ENCODE data around the gene UPP1. TPM values are rescaled to one million over a fixed set of nuclear protein-coding genes. Genes with fewer than 3 reads are reported as not detected.

Gene UPP1
- total RNA-seq, 1 donor from 2014 or later: 10.6 TPM

GRCh38 chr7:48045195-48045765 is 43.8 kb upstream of the UPP1 start:
- Mint-ChIP-seq H3K9me3 (ENCODE audit: low read depth) (no peaks in the 10 kb centered on the region), H3K36me3 (ENCODE audit: insufficient read depth) (no peaks in the 10 kb centered on the region), H3K27ac (no peak overlapping the region), H3K4me3 (ENCODE audit: low read depth) (no peak overlapping the region), H3K4me1 (ENCODE audit: low read depth) (no peaks in the 10 kb centered on the region), H3K27me3 (peaks cover 17% of the 10 kb centered on the region)
- TF ChIP-seq CTCF (IDR thresholded peaks at IDR 0.05; ENCODE audit: unreplicated experiment): no peak
- no peak for DNase-seq (ENCODE audit: low spot score, unreplicated experiment)

- Mint-ChIP-seq H3K27me3 (peaks cover 20% of the 10 kb centered on the region), H3K27ac (no peak overlapping the region)
- TF ChIP-seq CTCF (IDR thresholded peaks at IDR 0.05; ENCODE audit: unreplicated experiment): no peak
Observed at GRCh38 chr7:48046458-48046857, 42.6 kb upstream of the UPP1 start.

GRCh38 chr7:48048113-48048512 is 41.0 kb upstream of the UPP1 start:
- Mint-ChIP-seq H3K4me3 (ENCODE audit: low read depth) (no peak overlapping the region), H3K9me3 (ENCODE audit: low read depth) (no peaks in the 10 kb centered on the region), H3K27ac (no peak overlapping the region), H3K36me3 (ENCODE audit: insufficient read depth) (no peaks in the 10 kb centered on the region), H3K4me1 (ENCODE audit: low read depth) (no peaks in the 10 kb centered on the region), H3K27me3 (peaks cover 17% of the 10 kb centered on the region)
- no peak for TF ChIP-seq CTCF (IDR thresholded peaks at IDR 0.05; ENCODE audit: unreplicated experiment)
- DNase-seq (ENCODE audit: low spot score, unreplicated experiment): no peak

More at GRCh38 chr7:48046458-48046857, 42.6 kb upstream of the UPP1 start:
- Mint-ChIP-seq H3K4me3 (ENCODE audit: low read depth) (no peak overlapping the region), H3K4me1 (ENCODE audit: low read depth) (no peaks in the 10 kb centered on the region), H3K9me3 (ENCODE audit: low read depth) (no peaks in the 10 kb centered on the region), H3K36me3 (ENCODE audit: insufficient read depth) (no peaks in the 10 kb centered on the region)
- no peak for DNase-seq (ENCODE audit: low spot score, unreplicated experiment)

GRCh38 chr7:48049850-48050249 is 39.2 kb upstream of the UPP1 start:
- peaks cover 2% of the 10 kb centered on the region for H3K4me1 Mint-ChIP-seq (ENCODE audit: low read depth)
- no peak overlapping the region for H3K27ac Mint-ChIP-seq
- H3K9me3 Mint-ChIP-seq (ENCODE audit: low read depth): no peaks in the 10 kb centered on the region
- H3K4me3 Mint-ChIP-seq (ENCODE audit: low read depth): no peak overlapping the region
- DNase-seq (ENCODE audit: low spot score, unreplicated experiment): no peak
- TF ChIP-seq CTCF (IDR thresholded peaks at IDR 0.05; ENCODE audit: unreplicated experiment): no peak
- H3K36me3 Mint-ChIP-seq (ENCODE audit: insufficient read depth): no peaks in the 10 kb centered on the region
- peaks cover 16% of the 10 kb centered on the region for H3K27me3 Mint-ChIP-seq

- Mint-ChIP-seq H3K36me3 (ENCODE audit: insufficient read depth) (peaks cover 2% of the 10 kb centered on the region), H3K4me1 (ENCODE audit: low read depth) (peaks cover 2% of the 10 kb centered on the region), H3K27me3 (peaks cover 3% of the 10 kb centered on the region), H3K4me3 (ENCODE audit: low read depth) (no peak overlapping the region), H3K27ac (no peak overlapping the region), H3K9me3 (ENCODE audit: low read depth) (peaks cover 8% of the 10 kb centered on the region)
- TF ChIP-seq CTCF (IDR thresholded peaks at IDR 0.05; ENCODE audit: unreplicated experiment): no peak
- no peak for DNase-seq (ENCODE audit: low spot score, unreplicated experiment)
Observed at GRCh38 chr7:48052748-48053147, 36.3 kb upstream of the UPP1 start.
